HCEC 1CT (cell line): ENCODE data around the gene MFNG.

ENCODE experiments used
- DNase-seq: peaks from one replicate; pipeline ENCODE4 v3.0.0-alpha.2; 2017

The MFNG gene

GRCh38 chr22:37492428-37493344 is 6.5 kb upstream of the MFNG start:
- DNase-seq, result peak; percentile 65

GRCh38 chr22:37491559-37492427 is 5.6 kb upstream of the MFNG start:
- no peak for DNase-seq

GRCh38 chr22:37491106-37491505 is 4.9 kb upstream of the MFNG start:
- no peak for DNase-seq

GRCh38 chr22:37489983-37490382 is 3.8 kb upstream of the MFNG start:
- DNase-seq, result no peak

GRCh38 chr22:37488337-37489135 is 2.4 kb upstream of the MFNG start:
- DNase-seq, result no peak

- no peak for DNase-seq
Measured at GRCh38 chr22:37487571-37487970, 1.4 kb upstream of the MFNG start.

- DNase-seq, result no peak
Measured at GRCh38 chr22:37487129-37487528, 945 bp upstream of the MFNG start.

- DNase-seq, result no peak
Measured at GRCh38 chr22:37485395-37486223, 575 bp downstream of the MFNG start.

GRCh38 chr22:37484480-37485394 is 1.4 kb downstream of the MFNG start:
- DNase-seq, result no peak

GRCh38 chr22:37483050-37483449 is 3.1 kb downstream of the MFNG start:
- no peak for DNase-seq

GRCh38 chr22:37482244-37482643 is 3.9 kb downstream of the MFNG start:
- no peak for DNase-seq

- DNase-seq, result no peak
Measured at GRCh38 chr22:37481347-37481907, 4.8 kb downstream of the MFNG start.

- no peak for DNase-seq
Measured at GRCh38 chr22:37480387-37481346, 5.5 kb downstream of the MFNG start.

- no peak for DNase-seq
Measured at GRCh38 chr22:37479196-37479595, 7.0 kb downstream of the MFNG start.

- no peak for DNase-seq
Measured at GRCh38 chr22:37476389-37477329, 9.5 kb downstream of the MFNG start.

GRCh38 chr22:37474447-37475090 is 11.6 kb downstream of the MFNG start:
- DNase-seq, result no peak

GRCh38 chr22:37473437-37473946 is 12.7 kb downstream of the MFNG start:
- DNase-seq, result no peak
